ENCODE results near the gene ADIPOR2.

Gene ADIPOR2, protein sequence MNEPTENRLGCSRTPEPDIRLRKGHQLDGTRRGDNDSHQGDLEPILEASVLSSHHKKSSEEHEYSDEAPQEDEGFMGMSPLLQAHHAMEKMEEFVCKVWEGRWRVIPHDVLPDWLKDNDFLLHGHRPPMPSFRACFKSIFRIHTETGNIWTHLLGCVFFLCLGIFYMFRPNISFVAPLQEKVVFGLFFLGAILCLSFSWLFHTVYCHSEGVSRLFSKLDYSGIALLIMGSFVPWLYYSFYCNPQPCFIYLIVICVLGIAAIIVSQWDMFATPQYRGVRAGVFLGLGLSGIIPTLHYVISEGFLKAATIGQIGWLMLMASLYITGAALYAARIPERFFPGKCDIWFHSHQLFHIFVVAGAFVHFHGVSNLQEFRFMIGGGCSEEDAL

DNA sequence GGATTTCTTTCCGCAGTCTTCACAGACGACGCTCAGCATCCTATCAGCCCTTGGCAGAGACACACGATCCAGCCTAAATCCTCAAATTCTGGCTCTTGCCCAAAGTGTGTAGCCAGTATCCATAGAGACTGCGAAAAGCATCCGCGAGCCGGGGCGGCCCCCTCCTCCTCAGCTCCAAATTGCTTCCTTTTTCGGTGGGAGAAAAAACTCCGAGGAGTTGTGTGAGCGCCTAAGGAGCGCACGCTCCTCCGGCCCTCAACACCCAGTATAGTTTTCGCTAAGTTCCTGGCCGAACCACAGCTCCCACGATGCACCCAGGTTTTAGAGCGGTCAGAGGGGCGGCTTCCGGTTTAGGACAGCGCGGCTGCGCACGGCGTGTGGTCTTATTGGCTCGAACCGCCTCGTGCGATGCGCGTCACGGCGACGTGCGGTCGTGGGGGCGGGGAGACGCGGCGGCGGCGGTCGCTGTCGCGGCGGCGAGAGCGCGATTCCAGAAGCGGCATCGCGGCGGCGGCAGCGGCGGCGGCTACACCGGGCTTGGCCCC is at the start of gene ADIPOR2:
Gene ADIPOR2 (plus strand): TSS at position 493 of the 545 bp plus-strand sequence. CDS start 63,274 bp downstream, outside the sequence.
- TF ChIP-seq, protein P1, sequence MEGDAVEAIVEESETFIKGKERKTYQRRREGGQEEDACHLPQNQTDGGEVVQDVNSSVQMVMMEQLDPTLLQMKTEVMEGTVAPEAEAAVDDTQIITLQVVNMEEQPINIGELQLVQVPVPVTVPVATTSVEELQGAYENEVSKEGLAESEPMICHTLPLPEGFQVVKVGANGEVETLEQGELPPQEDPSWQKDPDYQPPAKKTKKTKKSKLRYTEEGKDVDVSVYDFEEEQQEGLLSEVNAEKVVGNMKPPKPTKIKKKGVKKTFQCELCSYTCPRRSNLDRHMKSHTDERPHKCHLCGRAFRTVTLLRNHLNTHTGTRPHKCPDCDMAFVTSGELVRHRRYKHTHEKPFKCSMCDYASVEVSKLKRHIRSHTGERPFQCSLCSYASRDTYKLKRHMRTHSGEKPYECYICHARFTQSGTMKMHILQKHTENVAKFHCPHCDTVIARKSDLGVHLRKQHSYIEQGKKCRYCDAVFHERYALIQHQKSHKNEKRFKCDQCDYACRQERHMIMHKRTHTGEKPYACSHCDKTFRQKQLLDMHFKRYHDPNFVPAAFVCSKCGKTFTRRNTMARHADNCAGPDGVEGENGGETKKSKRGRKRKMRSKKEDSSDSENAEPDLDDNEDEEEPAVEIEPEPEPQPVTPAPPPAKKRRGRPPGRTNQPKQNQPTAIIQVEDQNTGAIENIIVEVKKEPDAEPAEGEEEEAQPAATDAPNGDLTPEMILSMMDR (IDR thresholded peaks at IDR 0.05; ENCODE audit: control insufficient read depth, extremely low read depth, insufficient read depth), result no peak
- H3K4me3 ChIP-seq (ENCODE audit: low read depth, low read length), result peak within 1 kb of the TSS; percentile 69
- peak; percentile 91 for DNase-seq (ENCODE audit: low read depth)

- TF ChIP-seq, protein P1 (IDR thresholded peaks at IDR 0.05; ENCODE audit: control insufficient read depth, extremely low read depth, insufficient read depth), result no peak
- no peak overlapping the region for H3K4me3 ChIP-seq (ENCODE audit: low read depth, low read length)
- no peak for DNase-seq (ENCODE audit: low read depth)
These were observed 48.4 kb upstream of the ADIPOR2 start for GRCh38 chr12:1642513-1642912.

DNA sequence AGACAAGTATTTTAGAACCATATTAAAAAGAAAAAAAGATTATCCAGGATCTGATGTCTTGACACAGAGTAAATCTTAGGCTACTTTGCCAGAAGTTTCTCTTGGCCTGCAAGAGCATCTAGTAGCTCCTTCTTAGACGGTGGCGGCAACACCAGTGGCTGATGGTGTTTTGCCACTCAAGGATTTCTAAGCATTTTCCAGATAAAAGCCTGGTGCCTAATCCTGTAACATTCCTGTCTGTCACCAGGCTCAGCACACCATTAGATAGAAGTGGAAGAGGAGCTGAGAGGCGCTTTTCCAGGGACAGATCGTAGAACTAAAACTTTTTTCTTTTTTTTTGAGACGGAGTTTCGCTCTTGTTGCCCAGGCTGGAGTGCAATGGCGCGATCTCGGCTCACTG is 47.8 kb upstream of the ADIPOR2 start:
- no peak overlapping the region for H3K4me3 ChIP-seq (ENCODE audit: low read depth, low read length)
- TF ChIP-seq, protein P1 (IDR thresholded peaks at IDR 0.05; ENCODE audit: control insufficient read depth, extremely low read depth, insufficient read depth), result no peak
- no peak for DNase-seq (ENCODE audit: low read depth)

DNA sequence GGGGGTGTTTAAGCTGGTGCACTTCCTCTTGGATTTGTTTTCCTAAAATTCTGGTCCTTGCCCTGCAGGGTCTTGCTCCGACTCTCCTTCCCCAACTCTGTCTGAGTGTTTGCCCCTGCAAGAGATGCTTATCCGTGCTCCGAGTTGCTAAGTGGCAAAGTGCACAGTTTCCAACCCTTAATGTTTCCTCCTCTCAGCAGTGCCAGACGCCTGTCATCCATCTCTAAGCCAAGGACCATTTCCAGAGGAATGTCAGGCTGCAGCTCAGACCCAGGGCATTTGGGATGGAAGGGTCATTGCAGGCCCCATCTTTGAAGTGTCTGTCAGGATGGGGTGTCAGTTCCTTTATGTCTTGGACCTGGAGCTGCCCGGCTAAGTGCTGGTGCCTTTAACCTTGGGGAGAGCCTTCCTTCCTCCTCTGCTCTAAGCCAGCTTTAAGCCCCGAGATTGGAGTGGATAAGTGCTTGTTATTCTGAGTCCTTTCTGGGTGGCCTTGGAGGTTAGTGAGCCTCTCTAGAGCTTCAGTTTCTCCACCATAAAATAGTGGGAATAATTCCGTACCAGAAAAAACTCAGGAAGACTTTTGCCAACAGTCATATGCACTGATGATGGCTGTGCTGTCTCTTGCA is 46.9 kb upstream of the ADIPOR2 start:
- TF ChIP-seq, protein P1 (IDR thresholded peaks at IDR 0.05; ENCODE audit: control insufficient read depth, extremely low read depth, insufficient read depth), result no peak
- DNase-seq (ENCODE audit: low read depth), result no peak
- no peak overlapping the region for H3K4me3 ChIP-seq (ENCODE audit: low read depth, low read length)

DNA sequence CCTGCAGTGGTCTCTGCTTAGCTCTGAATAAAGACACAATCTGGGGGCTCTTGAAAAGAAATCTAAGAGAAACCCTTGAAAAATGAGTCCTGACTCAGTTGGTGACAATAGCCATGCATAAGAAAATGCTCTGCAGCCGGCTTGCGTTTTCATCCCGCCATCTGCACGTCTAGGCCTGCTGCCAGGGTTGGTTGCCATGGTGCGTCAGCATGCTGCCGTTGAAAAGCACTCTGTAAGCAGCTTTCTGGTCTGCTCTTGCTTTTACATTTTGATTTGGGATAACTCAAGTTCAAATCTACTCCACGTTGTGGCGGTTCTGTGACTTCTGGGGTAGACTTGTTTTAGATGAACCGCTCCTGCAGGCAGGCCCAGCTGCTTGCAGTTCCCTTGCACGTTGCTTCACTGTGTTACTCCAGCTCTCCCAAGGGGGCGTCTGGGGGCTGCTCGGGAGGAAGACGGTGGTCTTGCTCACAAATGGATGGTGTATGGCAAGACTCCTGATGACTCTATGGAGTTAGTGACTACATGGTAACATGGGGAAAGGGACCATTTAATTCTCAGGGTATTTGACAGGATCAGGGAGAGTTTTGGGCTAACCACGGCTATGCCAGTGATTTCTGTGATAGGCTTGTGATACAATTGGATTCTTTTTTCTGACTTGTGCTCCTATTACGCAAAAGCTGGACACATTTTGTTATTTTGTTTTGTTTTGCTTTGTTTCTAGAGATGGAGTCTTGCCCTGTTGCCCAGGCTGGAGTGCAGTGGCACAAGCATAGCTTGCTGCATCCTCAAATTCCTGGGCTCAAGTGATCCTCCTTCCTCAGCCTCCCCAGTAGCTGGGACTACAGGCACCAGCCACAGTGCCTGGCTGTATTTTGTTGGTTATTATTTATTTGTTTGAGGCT is 46.1 kb upstream of the ADIPOR2 start:
- DNase-seq (ENCODE audit: low read depth), result no peak
- no peak overlapping the region for H3K4me3 ChIP-seq (ENCODE audit: low read depth, low read length)
- TF ChIP-seq, protein P1 (IDR thresholded peaks at IDR 0.05; ENCODE audit: control insufficient read depth, extremely low read depth, insufficient read depth), result no peak

DNA sequence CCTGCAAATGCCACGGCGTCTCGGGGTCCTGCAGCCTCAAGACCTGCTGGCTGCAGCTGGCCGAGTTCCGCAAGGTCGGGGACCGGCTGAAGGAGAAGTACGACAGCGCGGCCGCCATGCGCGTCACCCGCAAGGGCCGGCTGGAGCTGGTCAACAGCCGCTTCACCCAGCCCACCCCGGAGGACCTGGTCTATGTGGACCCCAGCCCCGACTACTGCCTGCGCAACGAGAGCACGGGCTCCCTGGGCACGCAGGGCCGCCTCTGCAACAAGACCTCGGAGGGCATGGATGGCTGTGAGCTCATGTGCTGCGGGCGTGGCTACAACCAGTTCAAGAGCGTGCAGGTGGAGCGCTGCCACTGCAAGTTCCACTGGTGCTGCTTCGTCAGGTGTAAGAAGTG is 45.1 kb upstream of the ADIPOR2 start:
- no peak for DNase-seq (ENCODE audit: low read depth)
- TF ChIP-seq, protein P1 (IDR thresholded peaks at IDR 0.05; ENCODE audit: control insufficient read depth, extremely low read depth, insufficient read depth), result no peak
- no peak overlapping the region for H3K4me3 ChIP-seq (ENCODE audit: low read depth, low read length)
